ENCODE results near the gene ADGRG3. TPM values are rescaled to one million over a fixed set of nuclear protein-coding genes. Genes with fewer than 3 reads are reported as not detected.

Gene ADGRG3
- total and polyA plus RNA-seq, 2 of the 8 experiments (the other 6 are each of a cell fraction or from before 2014, with no cell fraction given): 0.28 to 0.98 TPM

DNA sequence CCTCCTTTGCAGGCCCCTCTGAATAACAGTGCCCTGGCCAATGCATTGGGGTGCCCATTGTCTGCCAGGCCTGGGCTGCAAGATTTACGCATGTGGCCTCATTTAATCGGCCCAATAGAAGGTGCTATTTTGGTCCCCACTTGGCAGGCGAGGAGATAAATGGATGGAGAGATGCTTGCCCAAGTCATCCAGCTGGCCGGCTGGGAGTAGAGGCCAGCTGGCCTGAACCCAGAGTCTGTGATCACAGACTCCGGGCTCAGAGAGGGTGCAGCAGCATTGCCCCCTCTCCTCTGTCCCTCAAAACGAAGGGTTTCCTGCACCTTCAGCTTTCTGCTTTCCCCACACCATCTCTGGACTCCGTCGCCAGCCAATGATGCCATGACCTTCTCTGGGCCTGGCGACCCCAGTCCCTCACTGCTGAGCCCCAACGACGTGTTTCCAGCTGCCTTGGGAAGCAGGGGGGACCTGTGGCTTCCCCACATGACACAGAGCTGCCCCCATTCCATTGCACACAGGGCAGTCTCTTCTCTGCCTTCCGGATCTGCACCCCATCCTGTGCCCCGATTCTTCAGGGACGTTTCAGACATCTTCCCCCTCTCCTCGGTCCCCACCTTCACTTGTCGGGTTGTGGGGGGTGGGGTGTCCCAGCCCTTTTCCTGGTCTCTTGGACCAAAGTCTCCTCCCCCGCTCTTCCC, 43.2 kb upstream of the ADGRG3 start:
- H3K4me3 ChIP-seq (ENCODE audit: extremely low read depth in 1 of 4, insufficient read depth in 2 of 4, low read depth in 3 of 4, low read length in 4 of 4): no peak overlapping the region
- H3K4me2 ChIP-seq (ENCODE audit: insufficient read depth in 1 of 2, low read depth in 2 of 2, low read length in 2 of 2): no peak overlapping the region
- H4K91ac ChIP-seq (replicated peaks; ENCODE audit: insufficient read length, low read length): no peak overlapping the region
- FAIRE-seq (no peak), DNase-seq (ENCODE audit: low read depth in 1 of 2, low spot score in 2 of 2) (no peak)
- H3K18ac ChIP-seq (ENCODE audit: extremely low read depth, low read length): no peak overlapping the region
- H2BK120ac ChIP-seq (replicated peaks; ENCODE audit: low read depth, low read length): no peak overlapping the region
- H3K79me1 ChIP-seq (ENCODE audit: low read depth, low read length): no peaks in the 10 kb centered on the region
- peaks cover 7% of the 10 kb centered on the region; the same call in 1 of the 2 replicates for H3K23me2 ChIP-seq (ENCODE audit: low read depth, low read length)
- no peak overlapping the region for H2AK5ac ChIP-seq (ENCODE audit: low read depth, low read length)
- H4K8ac ChIP-seq (ENCODE audit: extremely low read depth, insufficient read depth, low read length): peak overlapping the region; percentile 66; the same call in 1 of the 2 replicates
- H2BK20ac ChIP-seq (ENCODE audit: low read length): no peak overlapping the region
- H2BK15ac ChIP-seq (ENCODE audit: low read length): no peak overlapping the region
- no peak overlapping the region for H2BK5ac ChIP-seq (ENCODE audit: low read depth, low read length)
- peaks cover 0 to 2% (median 0%) of the 10 kb centered on the region in 4 experiments; a peak in 2 of 7 replicates for H3K27me3 ChIP-seq (replicated peaks in 1 of 4; ENCODE audit: control insufficient read depth in 3 of 4, extremely low read depth in 1 of 4, insufficient read depth in 3 of 4, low read length in 3 of 4)
- no peaks in the 10 kb centered on the region for H3K36me3 ChIP-seq (ENCODE audit: control insufficient read depth in 2 of 4, insufficient read depth in 4 of 4, low read length in 3 of 4)
- no peak overlapping the region for H4K5ac ChIP-seq (ENCODE audit: insufficient read length, low read depth, low read length)
- H3K4me1 ChIP-seq (replicated peaks in 1 of 4; ENCODE audit: control insufficient read depth in 3 of 4, insufficient read depth in 4 of 4, low read length in 3 of 4): peaks cover 0 to 32% (median 26%) of the 10 kb centered on the region in 4 experiments; a peak in 6 of 7 replicates
- H2BK12ac ChIP-seq (ENCODE audit: low read depth, low read length): peak overlapping the region; percentile 44; the same call in 1 of the 2 replicates
- no peaks in the 10 kb centered on the region for H3K79me2 ChIP-seq (ENCODE audit: control insufficient read depth in 1 of 2, insufficient read depth in 2 of 2, low read length in 2 of 2)
- H2AFZ ChIP-seq (ENCODE audit: low read length): no peak overlapping the region
- H3K4ac ChIP-seq (replicated peaks; ENCODE audit: insufficient read length, low read depth, low read length): peak overlapping the region; percentile 34
- no peak overlapping the region for H3K9ac ChIP-seq (replicated peaks in 1 of 4; ENCODE audit: extremely low read depth in 1 of 4, low read depth in 3 of 4, low read length in 3 of 4)
- no peak overlapping the region for H3K27ac ChIP-seq (ENCODE audit: low read depth, low read length)
- H3K56ac ChIP-seq (replicated peaks; ENCODE audit: insufficient read length, low read depth, low read length): no peak overlapping the region
- H4K20me1 ChIP-seq (replicated peaks in 1 of 2; ENCODE audit: control insufficient read depth in 1 of 2, insufficient read depth in 2 of 2, low read length in 2 of 2): peaks cover 0 to 4% of the 10 kb centered on the region in 2 experiments
- H3K9me3 ChIP-seq (ENCODE audit: insufficient read depth in 2 of 2, low read depth in 1 of 2, low read length in 1 of 2): no peaks in the 10 kb centered on the region
- no peak overlapping the region for H3K14ac ChIP-seq (ENCODE audit: insufficient read length)
- CTCF ChIA-PET (ENCODE audit: partially characterized antibody): interaction anchor here (1.2 to 10.1 kb wide), 6 partner anchors 8 to 48 kb away, joined by 3 to 79 read pairs (median 10); partner anchors contain the start of gene ADGRG3
- POLR2A ChIA-PET (ENCODE audit: partially characterized antibody): interaction anchor here (1.0 to 1.7 kb wide), 2 partner anchors 8 to 14 kb away, joined by 3 to 6 read pairs; no protein-coding TSS in a partner anchor
- no peak overlapping the region for H3K23ac ChIP-seq (ENCODE audit: insufficient read length)
- WGBS, 2 experiments (ENCODE audit: extremely low coverage in 1 of 2, insufficient coverage in 1 of 2, insufficient read length in 1 of 2, insufficient replicate concordance in 2 of 2, low coverage in 1 of 2, low lambda C conversion rate in 2 of 2, missing lambda C conversion rate in 1 of 2): 88% methylated on average over 15 of the region's 17 CpGs; no CpG with 5 or more reads in 1 of the 2 experiments
- TF ChIP-seq HDAC2 (IDR thresholded peaks at IDR 0.05; ENCODE audit: borderline replicate concordance in 1 of 2, low read depth in 2 of 2, low read length in 2 of 2) (no peak), SP4 (IDR thresholded peaks at IDR 0.05; ENCODE audit: low read length) (no peak), NANOG (IDR thresholded peaks at IDR 0.05; ENCODE audit: insufficient read depth, low read depth, low read length, poor library complexity, severe bottlenecking) (no peak), CBX5 (IDR thresholded peaks at IDR 0.05; ENCODE audit: low read depth, low read length) (no peak), CTBP2 (IDR thresholded peaks at IDR 0.05; ENCODE audit: borderline replicate concordance, insufficient read depth, insufficient read length, low read length) (no peak), JUND (IDR thresholded peaks at IDR 0.05; ENCODE audit: low read length) (no peak), YY1 (IDR thresholded peaks at IDR 0.05; ENCODE audit: low read depth, low read length) (no peak), FOSL1 (IDR thresholded peaks at IDR 0.05; ENCODE audit: insufficient read depth, low read depth, low read length) (no peak)
- TF ChIP-seq, protein P1, sequence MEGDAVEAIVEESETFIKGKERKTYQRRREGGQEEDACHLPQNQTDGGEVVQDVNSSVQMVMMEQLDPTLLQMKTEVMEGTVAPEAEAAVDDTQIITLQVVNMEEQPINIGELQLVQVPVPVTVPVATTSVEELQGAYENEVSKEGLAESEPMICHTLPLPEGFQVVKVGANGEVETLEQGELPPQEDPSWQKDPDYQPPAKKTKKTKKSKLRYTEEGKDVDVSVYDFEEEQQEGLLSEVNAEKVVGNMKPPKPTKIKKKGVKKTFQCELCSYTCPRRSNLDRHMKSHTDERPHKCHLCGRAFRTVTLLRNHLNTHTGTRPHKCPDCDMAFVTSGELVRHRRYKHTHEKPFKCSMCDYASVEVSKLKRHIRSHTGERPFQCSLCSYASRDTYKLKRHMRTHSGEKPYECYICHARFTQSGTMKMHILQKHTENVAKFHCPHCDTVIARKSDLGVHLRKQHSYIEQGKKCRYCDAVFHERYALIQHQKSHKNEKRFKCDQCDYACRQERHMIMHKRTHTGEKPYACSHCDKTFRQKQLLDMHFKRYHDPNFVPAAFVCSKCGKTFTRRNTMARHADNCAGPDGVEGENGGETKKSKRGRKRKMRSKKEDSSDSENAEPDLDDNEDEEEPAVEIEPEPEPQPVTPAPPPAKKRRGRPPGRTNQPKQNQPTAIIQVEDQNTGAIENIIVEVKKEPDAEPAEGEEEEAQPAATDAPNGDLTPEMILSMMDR (IDR thresholded peaks at IDR 0.05; ENCODE audit: control extremely low read depth in 1 of 3, insufficient read depth in 1 of 3, low read depth in 1 of 3, low read length in 3 of 3): no peak
